Activated naive CD8-positive, alpha-beta T cell treated with anti-CD3 and anti-CD28 coated beads, Interleukin-2, amount 50 U/mL, for 24 hours (primary cell): ENCODE results near the gene EVC2.
"Not testable (repeated sequence)": the region's sequence is repeated elsewhere in the genome, so short reads cannot be mapped to it uniquely, and the experiment has no call there.

ENCODE experiments used
- ATAC-seq: fragments of 150-1000 bp; cut with Tn5 transposase; one replicate; pipeline ENCODE4 v1.10.0; 2021
- DNase-seq: peaks from one replicate; pipeline ENCODE4 v3.0.0; 2021
- H3K27ac Mint-ChIP-seq: one replicate; pipeline ENCODE4 v1.8.0; 2021; ENCODE audit warnings: mild to moderate bottlenecking, mixed read lengths
- H3K27me3 Mint-ChIP-seq: one replicate; pipeline ENCODE4 v1.8.0; 2021; ENCODE audit warnings: mixed read lengths
- H3K36me3 Mint-ChIP-seq: one replicate; pipeline ENCODE4 v1.8.0; 2021; ENCODE audit warnings: low read depth, mixed read lengths
- H3K4me1 Mint-ChIP-seq: one replicate; pipeline ENCODE4 v1.8.0; 2021; ENCODE audit warnings: mixed read lengths
- H3K4me3 Mint-ChIP-seq: one replicate; pipeline ENCODE4 v1.8.0; 2021; ENCODE audit warnings: mild to moderate bottlenecking, moderate library complexity, mixed read lengths
- H3K9me3 Mint-ChIP-seq: one replicate; pipeline ENCODE4 v1.8.0; 2021; ENCODE audit warnings: mixed read lengths

The EVC2 gene

DNA sequence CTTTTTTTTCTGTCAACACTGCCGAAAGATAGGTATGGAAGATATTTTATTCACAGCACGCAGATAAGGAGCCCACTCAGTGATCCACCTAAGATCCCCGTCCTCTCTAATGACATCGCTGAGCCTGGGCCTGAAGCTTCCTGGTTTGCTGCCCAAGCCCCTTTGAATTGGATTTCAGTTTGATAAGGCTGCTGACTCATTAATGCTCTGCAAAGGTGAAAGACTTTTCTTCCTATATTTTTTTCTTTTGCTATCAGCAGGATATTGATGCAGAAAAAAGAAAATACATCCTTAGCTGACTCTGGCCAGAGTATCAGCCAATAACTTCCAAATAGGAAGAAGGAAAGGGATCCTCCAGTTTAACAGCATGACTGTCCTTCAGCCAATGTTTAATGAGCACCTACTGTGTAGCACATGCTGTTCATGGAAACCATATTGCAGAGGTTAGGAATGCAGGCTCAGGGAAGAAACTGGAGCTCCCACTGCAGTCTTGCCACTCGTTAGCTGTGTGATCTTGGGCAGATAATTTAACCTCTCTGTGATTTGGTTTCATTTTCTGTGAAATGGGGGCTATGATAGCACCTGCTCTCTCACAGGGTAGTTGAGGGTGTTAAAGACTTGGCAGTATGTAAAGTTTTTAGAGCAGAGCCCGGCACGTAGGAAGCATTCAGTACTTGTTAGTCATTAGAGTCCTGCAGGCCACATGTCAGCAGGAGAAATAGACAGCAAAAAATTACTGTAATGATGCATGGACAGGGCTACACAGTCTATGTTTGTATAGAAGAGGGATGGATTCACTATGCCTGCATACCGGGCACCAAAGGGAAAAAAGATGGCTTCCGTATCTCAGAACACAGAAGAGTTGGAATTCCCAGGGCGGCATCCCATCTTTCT lies 41.9 kb upstream of the EVC2 start:
- no peaks in the 10 kb centered on the region for H3K9me3 Mint-ChIP-seq
- peaks cover 4% of the 10 kb centered on the region for H3K27me3 Mint-ChIP-seq
- H3K4me1 Mint-ChIP-seq, result no peaks in the 10 kb centered on the region
- no peak overlapping the region for H3K4me3 Mint-ChIP-seq
- no peak for ATAC-seq
- DNase-seq, result no peak
- H3K36me3 Mint-ChIP-seq, result no peaks in the 10 kb centered on the region
- no peak overlapping the region for H3K27ac Mint-ChIP-seq

DNA sequence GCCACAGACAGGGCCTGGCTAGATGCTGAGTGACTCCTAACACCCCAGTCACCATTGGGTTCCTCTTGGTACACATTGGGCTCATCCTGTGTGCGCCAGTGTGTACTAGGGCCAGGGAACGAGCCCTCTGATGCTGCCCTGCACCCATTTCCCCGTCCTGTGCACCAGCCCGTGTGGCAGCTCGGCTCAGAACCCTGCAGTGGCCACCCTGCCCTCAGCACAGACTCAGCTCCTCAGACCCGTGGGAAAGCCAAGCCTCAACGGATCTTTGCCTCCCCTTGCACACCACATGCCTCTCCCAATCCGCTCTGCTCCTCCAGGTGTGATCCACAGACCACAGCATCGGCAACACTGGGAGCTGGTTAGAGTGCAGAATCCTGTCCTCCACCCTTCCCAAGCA lies 41.2 kb upstream of the EVC2 start:
- Mint-ChIP-seq H3K9me3 (no peaks in the 10 kb centered on the region), H3K4me3 (no peak overlapping the region), H3K36me3 (no peaks in the 10 kb centered on the region), H3K27ac (no peak overlapping the region), H3K27me3 (peaks cover 4% of the 10 kb centered on the region), H3K4me1 (no peaks in the 10 kb centered on the region)
- no peak for DNase-seq
- ATAC-seq, result no peak

DNA sequence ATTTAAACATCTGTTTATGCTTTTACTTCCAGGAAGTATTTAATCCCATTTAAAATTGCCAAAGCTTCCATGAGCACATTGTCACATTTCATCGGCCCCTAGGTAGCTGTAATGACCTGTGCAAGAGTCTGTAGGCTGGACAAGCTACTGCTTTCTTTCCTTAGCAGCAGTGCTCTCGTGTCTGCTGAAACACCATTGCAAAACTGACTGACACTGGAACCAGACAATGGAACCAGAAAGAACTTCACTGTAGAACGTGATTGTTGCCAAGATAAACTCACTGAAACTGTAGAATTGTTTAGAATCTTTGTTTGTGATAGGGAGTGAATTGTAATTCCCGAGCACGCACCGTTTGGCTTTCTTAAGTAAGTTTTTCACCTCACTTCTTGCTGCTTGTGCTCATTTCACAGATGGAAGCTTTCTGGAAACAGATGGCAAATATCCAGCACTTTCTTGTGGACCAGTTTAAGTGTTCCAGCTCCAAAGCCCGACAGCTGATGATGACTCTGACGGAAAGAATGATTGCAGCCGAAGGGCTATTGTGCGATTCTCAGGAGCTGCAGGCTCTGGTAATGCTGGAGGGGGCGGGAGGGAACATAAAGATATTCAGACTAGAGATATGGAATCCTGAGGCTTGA lies 39.5 kb upstream of the EVC2 start:
- ATAC-seq (no peak), DNase-seq (no peak)
- no peak overlapping the region for H3K27ac Mint-ChIP-seq
- H3K4me1 Mint-ChIP-seq, result no peaks in the 10 kb centered on the region
- H3K27me3 Mint-ChIP-seq, result peaks cover 4% of the 10 kb centered on the region
- H3K9me3 Mint-ChIP-seq, result no peaks in the 10 kb centered on the region
- no peak overlapping the region for H3K4me3 Mint-ChIP-seq
- no peaks in the 10 kb centered on the region for H3K36me3 Mint-ChIP-seq

DNA sequence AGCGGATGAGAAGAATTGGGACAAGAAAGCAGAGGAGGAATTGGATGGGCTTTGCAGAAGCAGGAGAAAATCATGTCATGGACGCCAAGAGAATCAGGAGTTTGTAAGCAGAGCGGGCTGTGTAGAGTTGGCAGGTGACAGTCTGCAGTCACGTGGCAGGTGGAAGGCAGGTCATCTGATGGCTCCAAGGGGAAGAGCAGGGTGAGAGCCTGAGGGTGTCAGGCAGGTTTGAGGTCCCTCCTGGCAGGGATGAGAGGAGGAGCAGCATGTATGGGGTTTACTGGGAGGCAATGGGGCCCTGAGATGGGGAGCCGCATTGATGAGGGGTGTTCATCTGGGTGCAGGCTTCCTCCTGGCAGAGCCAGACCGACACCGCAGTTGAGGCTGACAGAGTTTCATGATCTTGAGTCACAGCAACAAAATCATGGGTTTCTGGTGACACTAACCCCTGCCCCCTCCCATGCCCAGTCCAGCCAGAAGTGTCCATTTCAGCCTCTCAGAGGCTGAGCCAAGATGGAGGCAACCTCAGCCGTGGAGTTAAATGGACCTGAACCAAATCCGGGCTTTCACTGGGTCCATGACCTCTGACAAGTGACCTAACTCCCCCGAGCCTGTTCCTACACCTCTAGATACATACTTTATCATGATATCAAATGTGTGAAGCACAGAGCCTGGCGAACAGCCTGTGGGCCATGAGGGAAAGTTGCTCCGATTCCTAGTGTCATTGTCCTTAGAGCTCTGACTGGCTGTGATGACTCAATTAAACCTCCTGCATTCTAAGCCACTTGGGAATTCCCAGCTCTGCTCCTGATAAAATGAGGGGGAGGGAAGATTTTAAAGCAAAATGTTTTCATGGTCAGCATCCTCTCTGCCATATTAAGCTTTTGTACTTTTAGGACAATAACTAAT lies 38.7 kb upstream of the EVC2 start:
- no peaks in the 10 kb centered on the region for H3K9me3 Mint-ChIP-seq
- H3K4me3 Mint-ChIP-seq, result no peak overlapping the region
- peaks cover 4% of the 10 kb centered on the region for H3K27me3 Mint-ChIP-seq
- no peaks in the 10 kb centered on the region for H3K36me3 Mint-ChIP-seq
- no peak overlapping the region for H3K27ac Mint-ChIP-seq
- no peaks in the 10 kb centered on the region for H3K4me1 Mint-ChIP-seq
- DNase-seq (no peak), ATAC-seq (no peak)

DNA sequence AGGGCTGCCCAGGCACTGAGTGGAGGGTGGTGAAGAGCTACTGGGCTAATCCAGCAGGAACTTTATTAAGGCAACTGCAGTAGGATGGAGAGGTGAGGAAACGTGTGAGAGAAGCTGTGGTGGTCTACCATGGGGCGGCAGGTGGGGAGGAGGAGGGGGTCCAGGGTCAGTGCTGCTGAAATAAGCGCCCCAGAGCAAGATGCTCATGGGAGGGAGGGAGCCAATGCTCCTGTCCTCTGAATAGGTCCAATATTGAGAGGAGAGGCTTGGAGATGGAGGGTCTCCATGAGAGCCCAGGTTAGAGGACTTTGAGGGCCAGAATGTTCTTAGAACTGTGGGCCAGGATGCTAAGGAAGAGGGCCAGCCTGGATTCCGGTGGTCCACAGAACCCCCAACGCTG lies 37.9 kb upstream of the EVC2 start:
- Mint-ChIP-seq H3K27ac (no peak overlapping the region), H3K36me3 (no peaks in the 10 kb centered on the region), H3K9me3 (no peaks in the 10 kb centered on the region), H3K4me3 (no peak overlapping the region), H3K27me3 (peaks cover 4% of the 10 kb centered on the region), H3K4me1 (no peaks in the 10 kb centered on the region)
- ATAC-seq (no peak), DNase-seq (no peak)

DNA sequence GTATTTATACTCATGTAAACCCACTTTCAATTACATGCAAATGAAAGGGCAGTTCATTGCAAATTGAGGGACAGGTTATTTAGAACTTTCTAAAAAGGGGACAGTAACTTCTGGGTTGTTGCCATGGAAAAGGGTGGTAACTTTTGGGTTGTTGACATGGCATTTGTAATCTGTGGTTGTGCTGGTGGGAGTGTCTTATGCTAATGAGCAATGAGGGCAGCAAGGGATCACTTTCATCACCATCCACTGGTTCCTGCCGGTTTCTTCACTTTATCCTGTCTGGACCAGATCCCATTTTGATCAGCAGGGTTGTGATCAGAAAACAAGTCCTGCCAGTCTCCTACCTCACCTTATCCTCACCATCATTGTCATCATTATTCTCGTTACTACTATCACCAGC lies 34.6 kb upstream of the EVC2 start:
- H3K27ac Mint-ChIP-seq, result no peak overlapping the region
- H3K36me3 Mint-ChIP-seq, result no peaks in the 10 kb centered on the region
- peaks cover 4% of the 10 kb centered on the region for H3K27me3 Mint-ChIP-seq
- H3K4me3 Mint-ChIP-seq, result no peak overlapping the region
- DNase-seq (no peak), ATAC-seq (no peak)
- no peaks in the 10 kb centered on the region for H3K4me1 Mint-ChIP-seq
- peaks cover under 1% of the 10 kb centered on the region for H3K9me3 Mint-ChIP-seq

DNA sequence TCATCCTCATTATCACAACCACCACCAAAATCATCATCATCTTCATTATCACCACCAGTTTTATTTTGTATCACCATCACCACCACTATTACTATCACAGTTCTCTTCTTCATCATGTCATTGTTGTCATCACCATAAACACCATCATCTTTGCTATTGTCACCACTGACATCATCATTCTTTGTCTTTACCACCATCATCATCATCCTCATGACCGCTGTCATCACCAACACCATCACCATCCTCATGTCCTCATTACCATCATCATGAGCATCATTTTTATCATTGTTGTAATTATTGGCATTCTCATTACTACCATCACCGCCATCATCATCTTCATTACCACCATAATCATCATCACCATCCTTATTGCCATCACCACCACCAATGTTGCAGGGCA lies 34.0 kb upstream of the EVC2 start:
- H3K4me1 Mint-ChIP-seq, result no peaks in the 10 kb centered on the region
- H3K27ac Mint-ChIP-seq, result no peak overlapping the region
- no peak for DNase-seq
- H3K9me3 Mint-ChIP-seq, result peaks cover 4% of the 10 kb centered on the region
- peaks cover 4% of the 10 kb centered on the region for H3K27me3 Mint-ChIP-seq
- no peak overlapping the region for H3K4me3 Mint-ChIP-seq
- no peaks in the 10 kb centered on the region for H3K36me3 Mint-ChIP-seq
- no peak for ATAC-seq

DNA sequence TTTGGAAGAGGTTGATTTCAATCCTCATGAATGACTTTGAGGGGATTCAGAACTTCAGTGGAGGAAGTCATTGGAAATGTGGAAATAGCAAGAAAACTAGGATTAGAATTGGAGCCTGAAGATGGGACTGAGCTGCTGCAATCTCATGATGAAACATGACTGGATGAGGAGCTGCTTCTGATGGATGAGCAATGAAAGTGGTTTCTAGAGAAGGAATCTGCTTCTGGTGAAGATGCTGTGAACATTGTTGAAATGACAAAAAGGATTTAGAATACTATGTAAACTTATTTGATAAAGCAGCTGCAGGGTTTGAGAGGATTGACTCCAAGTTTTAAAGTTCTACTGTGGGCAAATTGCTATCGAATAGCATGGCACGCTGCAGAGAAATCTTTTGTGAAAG lies 29.7 kb upstream of the EVC2 start:
- DNase-seq (no peak), ATAC-seq (no peak)
- H3K4me1 Mint-ChIP-seq, result no peaks in the 10 kb centered on the region
- H3K27ac Mint-ChIP-seq, result no peak overlapping the region
- H3K27me3 Mint-ChIP-seq, result no peaks in the 10 kb centered on the region
- no peak overlapping the region for H3K4me3 Mint-ChIP-seq
- peaks cover 4% of the 10 kb centered on the region for H3K9me3 Mint-ChIP-seq
- H3K36me3 Mint-ChIP-seq, result no peaks in the 10 kb centered on the region

DNA sequence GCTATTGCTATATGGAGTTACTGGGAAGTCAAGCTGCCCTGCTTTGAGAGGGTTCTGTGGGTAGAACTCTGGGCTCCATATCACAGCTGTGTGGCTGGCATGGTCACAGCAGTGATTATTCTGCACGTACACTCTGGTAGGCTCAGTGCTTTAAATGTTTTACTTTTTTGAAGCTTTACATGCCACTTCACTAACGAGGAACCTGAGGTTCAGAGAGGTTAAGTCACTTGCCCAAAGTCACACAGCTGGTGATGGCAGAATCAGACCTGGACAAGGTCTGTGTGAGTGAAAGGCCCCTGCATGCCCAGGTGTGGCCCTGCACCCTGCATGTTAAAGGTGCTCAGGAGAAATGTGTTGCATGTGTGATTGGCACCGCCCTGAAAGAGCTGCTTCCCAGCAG lies 27.1 kb upstream of the EVC2 start:
- no peaks in the 10 kb centered on the region for H3K27me3 Mint-ChIP-seq
- no peak overlapping the region for H3K27ac Mint-ChIP-seq
- no peaks in the 10 kb centered on the region for H3K36me3 Mint-ChIP-seq
- no peaks in the 10 kb centered on the region for H3K4me1 Mint-ChIP-seq
- no peak for ATAC-seq
- peaks cover 4% of the 10 kb centered on the region for H3K9me3 Mint-ChIP-seq
- no peak overlapping the region for H3K4me3 Mint-ChIP-seq
- DNase-seq, result no peak

DNA sequence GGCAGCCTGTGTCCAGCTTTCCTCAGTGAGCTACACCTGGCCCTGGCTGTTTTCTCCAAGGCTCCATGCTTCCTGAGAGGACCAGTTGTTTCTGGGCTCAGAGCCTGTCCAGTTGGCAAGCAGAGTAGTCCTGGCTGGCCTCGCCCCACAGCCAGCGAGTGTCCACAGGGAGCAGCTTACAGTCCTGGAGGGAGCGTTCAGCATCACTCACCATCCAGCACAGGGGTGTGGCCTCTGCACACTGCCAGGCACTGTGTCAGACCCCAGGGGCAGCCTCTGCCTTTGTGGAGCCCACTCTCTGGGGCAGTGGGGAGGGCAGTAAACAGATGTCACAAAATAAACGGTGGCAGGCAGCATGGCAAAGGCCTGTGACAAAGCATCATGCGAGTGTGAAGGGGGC lies 26.5 kb upstream of the EVC2 start:
- Mint-ChIP-seq H3K27me3 (no peaks in the 10 kb centered on the region), H3K36me3 (no peaks in the 10 kb centered on the region), H3K4me1 (no peaks in the 10 kb centered on the region), H3K9me3 (peaks cover 4% of the 10 kb centered on the region), H3K27ac (no peak overlapping the region), H3K4me3 (no peak overlapping the region)
- ATAC-seq, result no peak
- no peak for DNase-seq

DNA sequence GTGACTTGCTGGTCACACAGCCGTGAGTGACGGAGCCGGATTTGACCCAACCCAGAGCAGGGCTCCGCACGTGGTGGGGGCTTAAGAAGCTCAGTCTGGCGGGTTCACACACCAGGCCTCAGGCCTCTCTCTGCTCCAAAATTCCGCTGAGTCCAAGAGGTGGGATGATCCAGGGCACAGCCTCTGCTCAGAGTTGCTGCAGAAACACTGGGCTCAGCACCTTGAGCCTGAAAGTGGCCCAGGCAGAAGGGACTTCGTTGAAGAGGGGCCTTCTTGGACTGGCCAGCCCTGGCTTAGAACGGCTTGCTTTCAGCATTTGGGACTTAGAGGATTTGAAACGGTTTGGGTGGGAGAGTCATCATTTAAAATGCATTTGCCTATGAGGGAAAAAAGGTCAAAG lies 23.8 kb upstream of the EVC2 start:
- Mint-ChIP-seq H3K36me3 (no peaks in the 10 kb centered on the region), H3K4me1 (no peaks in the 10 kb centered on the region), H3K9me3 (no peaks in the 10 kb centered on the region), H3K27me3 (no peaks in the 10 kb centered on the region), H3K27ac (no peak overlapping the region), H3K4me3 (no peak overlapping the region)
- ATAC-seq (no peak), DNase-seq (no peak)

DNA sequence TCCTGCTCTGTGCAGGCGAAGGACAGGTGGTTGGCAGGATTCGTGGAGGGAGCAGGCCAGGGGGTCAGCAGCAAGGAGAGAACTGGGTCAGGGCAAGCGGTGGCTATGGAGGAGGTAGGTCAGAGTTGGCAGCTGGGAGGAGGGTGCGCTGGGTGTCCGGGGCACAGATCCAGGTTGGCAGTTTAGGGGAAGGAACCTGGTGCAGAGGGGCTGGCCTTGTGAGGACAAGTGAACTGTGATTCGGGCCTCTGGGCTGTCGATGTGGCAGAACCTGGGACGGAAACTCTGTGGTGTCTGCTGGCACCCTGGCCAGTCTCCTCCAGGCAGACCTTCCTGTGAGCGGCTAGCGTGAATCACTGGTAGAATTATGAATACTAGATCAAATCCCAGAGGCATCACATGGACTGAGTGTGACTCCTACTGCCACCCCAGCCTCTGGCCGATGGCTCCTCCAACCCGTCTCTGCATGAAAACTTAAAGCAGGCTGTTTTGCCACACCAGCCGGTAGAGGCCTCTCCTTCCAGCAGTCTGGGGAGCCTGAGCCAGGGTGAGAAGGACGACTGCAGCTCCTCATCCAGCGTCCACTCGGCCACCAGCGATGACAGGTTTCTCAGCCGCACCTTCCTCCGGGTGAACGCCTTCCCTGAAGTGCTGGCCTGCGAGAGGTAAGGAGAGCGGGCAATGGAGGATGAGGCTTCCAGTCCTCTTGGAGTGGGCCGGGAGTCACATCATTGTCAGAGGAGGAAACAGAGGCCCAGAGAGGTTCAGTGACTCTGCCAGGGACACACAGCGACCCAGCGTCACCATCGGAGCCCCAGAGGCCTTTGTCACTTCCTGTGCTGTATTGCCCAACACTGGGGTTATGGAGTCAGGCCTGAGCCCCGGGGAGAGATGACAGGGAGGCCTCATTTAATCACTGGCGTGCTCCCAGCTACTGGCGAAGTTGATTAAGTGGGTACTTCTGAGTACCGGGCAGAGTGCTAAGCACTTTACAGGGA lies 22.9 kb upstream of the EVC2 start:
- no peak overlapping the region for H3K4me3 Mint-ChIP-seq
- no peaks in the 10 kb centered on the region for H3K36me3 Mint-ChIP-seq
- H3K9me3 Mint-ChIP-seq, result no peaks in the 10 kb centered on the region
- no peak for ATAC-seq
- H3K27ac Mint-ChIP-seq, result no peak overlapping the region
- no peaks in the 10 kb centered on the region for H3K27me3 Mint-ChIP-seq
- H3K4me1 Mint-ChIP-seq, result no peaks in the 10 kb centered on the region
- DNase-seq, result no peak

DNA sequence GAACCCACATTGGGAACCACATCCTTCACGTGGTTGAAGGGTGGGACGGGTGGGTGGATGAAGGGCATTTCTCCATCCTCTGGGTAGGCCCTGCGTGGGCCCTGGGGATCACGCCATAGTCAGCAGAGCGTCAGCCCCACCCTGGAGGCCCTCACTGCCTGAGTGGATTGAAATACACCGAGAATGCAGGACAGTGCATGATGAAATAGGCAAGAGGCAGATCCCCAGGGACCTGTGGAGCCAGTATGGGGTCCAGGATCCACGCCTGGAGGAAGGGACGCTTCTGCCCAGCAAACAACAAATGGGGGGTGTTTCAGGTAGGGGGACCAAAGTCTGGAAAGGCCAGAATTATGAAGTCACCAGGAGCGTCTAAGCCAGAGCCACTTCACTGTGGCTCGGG lies 22.1 kb upstream of the EVC2 start:
- no peaks in the 10 kb centered on the region for H3K27me3 Mint-ChIP-seq
- H3K9me3 Mint-ChIP-seq, result no peaks in the 10 kb centered on the region
- DNase-seq (no peak), ATAC-seq (no peak)
- H3K4me3 Mint-ChIP-seq, result no peak overlapping the region
- H3K27ac Mint-ChIP-seq, result no peak overlapping the region
- H3K4me1 Mint-ChIP-seq, result no peaks in the 10 kb centered on the region
- no peaks in the 10 kb centered on the region for H3K36me3 Mint-ChIP-seq

DNA sequence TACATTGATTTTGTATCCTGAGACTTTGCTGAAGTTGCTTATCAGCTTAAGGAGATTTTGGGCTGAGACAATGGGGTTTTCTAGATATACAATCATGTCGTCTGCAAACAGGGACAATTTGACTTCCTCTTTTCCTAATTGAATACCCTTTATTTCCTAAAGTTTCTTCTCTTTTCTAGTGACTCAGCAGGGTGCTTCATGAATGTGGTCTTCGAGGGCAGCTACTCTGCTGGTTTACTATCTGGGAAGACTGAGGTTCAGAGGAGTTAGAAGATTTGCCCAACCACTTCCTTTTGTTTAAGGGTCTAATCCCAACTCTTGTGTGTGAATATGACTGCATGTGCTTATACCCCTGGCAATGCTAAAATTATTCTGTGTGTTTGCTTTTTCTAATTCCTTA lies 20.1 kb upstream of the EVC2 start:
- not testable (repeated sequence) for DNase-seq, H3K9me3 Mint-ChIP-seq, H3K27me3 Mint-ChIP-seq, H3K4me1 Mint-ChIP-seq, H3K27ac Mint-ChIP-seq, ATAC-seq, H3K36me3 Mint-ChIP-seq, H3K4me3 Mint-ChIP-seq
